Measurements from ENCODE around the gene PRSS23.

Gene PRSS23

DNA sequence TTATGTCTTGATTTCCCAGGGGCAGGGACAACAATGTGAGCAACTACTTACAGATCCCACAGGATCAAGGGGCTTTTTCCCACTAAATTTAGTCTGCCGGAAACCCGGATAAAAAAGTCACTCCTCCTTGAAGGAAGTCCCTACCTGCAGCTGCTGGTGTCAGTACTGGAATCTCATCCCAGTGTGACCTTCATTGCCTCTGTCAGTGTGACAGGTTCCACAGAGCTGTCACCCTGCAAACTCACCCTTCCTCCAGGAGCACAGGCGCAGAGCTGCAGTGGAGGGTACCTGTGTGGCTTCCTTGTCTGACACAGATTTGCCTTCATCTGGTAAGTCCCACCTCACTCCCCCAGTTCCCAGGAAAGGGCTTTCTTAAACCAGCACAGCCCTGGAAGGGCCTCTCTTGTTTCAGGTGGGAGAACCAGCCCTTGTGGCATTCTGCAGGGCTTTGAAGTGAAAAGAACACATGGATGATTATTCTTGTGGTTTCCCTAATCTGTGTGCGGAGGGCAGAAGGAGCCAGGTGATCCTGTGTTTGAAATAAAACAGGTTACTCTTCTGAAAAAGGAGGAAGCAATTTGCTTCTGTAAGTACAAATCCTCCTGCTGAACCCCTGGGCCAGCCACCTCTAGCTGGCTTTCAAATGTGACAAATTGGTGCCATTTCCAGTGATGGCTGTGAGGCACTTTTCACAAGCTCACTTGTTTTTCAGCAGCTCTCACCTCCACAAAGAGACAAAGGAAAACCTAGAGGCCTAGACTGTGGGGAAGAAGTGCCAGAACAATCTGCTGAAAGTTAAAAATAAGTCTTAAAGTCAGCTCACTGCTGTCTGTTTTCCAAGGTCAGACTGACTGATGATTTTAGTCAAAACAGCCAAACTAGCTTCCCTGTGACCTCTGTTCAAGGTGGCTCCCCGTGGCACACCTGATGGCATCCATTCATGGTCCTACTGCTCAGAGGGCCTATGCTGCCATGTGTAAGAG lies 9.2 kb upstream of the PRSS23 start:
- DNase-seq, result peak; percentile 13

DNA sequence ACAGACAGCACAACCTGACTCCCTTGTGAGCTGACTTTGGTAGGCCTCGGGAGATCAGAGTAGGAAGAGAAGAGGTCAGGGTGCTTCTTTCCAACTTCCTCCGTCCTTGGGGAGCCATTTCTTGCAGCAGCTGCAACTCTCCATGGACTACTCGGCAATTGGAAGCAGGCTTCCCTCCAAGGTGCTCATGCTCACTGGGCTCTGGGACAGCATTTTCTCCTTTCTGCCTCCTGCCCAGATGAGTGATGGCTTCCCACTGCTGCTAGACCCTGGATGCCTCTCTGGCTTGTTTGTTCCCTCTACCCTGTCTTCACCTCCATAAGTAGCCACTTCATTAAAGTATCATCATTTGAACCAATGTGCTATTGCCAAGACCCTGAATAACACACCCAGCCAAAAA lies 8.2 kb upstream of the PRSS23 start:
- DNase-seq, result no peak

DNA sequence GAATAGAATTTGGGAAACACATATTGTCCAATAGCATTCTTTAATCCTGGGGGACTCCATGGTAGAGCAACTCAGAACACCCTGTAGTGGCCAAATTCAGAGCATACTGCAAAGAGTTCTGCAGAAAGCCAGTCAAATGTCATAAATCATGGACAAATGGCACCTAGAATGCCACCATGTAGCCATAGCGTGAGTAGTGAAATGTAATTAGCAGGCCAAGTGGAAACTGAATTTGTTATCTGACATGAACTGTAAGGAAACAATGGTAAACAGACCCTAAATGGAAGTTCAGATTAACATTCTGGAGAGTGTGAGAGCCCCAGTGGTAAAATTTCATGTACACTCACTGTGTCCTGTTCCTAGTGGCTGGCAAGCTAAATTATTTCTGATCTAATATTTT lies 7.0 kb upstream of the PRSS23 start:
- no peak for DNase-seq

DNA sequence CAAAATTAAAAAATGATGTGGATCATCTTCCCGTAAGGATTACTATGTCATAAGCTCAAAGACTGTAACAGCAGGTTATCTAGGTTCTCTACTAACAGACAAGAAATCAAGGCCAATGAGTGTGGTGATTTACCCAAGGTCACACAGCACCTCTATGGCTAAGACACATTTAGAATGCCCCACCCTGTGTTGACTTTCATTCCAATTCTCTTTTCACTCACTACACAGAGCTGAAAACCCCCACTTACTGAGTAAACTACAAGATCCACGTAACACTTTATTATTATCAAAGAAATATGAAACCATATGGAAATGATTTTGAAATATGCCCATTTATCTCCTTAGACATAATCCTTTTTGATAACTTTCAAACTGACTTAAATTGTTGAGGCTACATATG lies 4.8 kb upstream of the PRSS23 start:
- no peak for DNase-seq

DNA sequence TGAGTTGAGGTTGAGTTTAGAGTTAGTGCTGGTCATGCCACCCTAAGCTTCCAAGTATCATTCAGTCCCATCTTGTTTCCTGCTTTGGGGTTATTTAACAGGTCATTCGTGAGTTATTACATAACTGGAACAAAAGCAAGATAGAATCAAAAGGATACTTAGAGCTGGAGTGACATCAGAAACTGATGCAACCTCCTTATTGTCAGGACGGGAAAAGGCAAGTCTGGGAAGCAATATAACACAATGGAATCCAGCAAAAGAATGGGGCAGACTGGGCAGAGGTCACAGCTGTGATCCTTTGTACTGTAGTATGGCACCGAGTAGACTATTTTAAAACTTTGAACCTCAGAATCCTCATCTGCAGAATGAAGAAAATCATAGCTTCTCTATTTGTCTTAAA lies 4.4 kb upstream of the PRSS23 start:
- DNase-seq, result no peak

DNA sequence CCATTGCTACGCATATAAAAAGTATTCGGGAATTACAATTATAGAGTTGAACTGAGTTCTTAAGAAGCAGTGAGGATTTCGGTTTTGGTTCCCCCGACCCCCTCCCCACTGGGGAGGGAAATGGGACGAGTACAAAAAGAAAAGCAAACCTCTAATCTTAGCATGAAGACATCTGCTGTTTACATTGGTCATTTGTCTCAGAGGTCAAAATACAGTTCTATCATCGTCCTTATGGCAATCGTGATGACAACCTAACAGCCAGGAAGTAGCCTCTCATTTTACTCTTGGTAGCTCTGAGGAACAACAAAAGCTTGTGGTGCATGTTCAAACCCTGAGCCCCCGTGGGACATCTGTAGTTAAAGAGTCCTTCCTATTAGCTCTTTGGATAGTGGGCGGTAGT lies 3.2 kb upstream of the PRSS23 start:
- DNase-seq, result no peak

DNA sequence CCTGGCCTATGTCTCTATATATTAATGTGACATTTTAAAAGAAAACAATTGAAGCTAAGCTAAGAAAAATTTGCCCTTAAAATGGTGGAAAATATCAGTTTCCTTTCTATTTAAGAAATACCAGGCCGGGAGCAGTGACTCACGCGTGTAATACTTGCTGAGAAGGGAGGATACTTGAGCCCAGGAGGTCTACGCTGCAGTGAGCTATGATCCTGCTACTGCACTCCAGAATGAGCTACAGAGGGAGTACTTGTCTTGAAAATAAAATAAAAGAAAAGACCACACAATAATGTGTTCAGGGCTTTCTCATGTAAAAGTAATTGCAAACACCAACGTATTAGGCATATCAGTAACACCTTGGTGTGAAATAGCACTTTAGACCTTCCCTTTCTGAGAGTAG lies 1.4 kb upstream of the PRSS23 start:
- no peak for DNase-seq

DNA sequence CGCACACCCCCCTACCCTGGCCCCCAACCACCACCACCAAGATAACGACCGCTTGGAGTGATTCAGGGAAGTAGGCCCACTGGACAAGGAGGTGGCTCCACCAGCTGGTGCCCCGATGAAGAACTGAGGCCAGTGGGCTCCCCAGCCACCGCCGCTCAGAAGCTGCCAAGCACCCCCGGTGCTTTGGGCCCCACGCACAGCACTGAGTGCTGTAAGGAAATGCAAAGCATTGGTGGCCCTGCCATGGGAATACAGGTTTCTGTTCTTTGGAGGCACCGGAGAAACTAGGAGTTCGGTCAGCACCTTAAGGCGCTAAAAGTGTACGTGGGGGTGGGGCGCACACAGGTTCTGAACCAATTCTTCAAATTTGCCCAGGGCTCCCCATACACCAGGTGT lies 664 bp upstream of the PRSS23 start:
- no peak for DNase-seq

DNA sequence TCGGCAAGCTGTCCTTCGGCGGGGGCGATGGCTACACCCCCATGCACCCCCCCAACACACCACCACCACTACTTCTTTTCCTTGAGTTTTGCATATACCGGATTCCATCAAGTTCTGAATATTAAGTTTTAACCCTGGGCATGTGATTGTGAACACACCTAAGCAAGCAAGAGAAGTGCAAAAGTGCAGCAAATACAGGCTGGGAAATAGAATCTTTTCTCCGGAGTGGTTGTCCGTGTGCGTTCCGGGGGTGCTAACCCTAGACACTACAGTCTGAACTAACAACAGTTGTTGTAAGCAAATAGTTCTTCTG lies 574 bp downstream of the PRSS23 start:
- no peak for DNase-seq

DNA sequence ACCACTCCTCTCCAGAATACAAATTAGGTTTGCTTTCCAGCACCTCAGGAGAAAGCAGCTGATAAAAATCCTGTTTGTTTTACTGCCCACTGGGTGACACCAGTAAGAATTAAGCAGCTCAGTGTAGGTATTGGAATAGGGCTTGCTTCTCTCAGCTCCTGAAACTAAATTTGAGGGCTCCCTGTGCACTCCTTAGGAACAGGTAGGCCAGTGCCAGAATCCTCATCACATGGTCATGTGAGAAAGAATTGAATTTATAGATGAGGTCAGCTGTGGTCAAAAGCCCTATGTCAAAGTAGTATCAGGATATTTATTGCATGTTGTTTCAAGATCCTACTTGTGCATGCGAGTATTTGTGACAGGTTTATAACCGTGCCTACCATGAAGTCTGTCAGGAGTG lies 1.0 kb downstream of the PRSS23 start:
- no peak for DNase-seq

DNA sequence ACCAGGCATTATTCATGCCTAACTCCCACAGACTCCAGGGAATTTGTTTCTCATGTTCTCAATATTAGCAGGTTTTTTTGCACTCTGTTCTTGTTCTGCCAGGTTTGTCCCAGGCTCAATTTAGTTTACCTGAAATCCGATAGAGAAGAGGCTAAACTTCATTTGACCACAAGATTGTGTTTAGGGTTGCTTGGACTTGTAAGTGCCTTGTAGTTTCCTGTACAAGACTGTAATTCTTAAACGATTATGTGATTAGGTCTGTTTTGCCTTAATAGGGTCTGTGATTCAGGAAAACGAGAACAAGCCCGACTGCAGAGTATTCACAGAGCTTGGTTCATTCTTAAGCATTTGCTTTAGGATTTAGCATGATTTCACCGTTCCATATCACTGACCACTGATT lies 1.8 kb downstream of the PRSS23 start:
- DNase-seq, result no peak

DNA sequence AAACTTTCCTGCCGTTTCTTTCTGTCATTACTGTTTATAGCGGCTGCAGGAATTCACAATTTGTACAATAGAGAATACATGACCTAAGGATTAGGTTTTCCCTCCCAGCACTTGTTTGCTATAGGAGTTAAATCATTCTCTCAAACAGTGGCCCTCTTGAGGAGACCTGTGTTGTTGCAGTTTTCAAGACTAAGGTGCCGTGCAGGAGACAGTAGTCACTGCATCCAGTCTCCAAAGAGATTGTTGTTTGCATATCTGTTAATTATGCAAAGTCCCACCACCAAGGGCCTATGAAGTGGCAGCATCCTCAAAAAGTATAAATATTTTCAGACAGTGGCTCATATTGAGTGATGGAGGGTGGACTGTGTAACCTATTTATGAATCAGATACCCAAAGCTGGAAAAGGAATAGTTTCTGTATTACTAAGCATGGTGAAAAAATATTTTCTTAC lies 2.3 kb downstream of the PRSS23 start:
- DNase-seq, result no peak

DNA sequence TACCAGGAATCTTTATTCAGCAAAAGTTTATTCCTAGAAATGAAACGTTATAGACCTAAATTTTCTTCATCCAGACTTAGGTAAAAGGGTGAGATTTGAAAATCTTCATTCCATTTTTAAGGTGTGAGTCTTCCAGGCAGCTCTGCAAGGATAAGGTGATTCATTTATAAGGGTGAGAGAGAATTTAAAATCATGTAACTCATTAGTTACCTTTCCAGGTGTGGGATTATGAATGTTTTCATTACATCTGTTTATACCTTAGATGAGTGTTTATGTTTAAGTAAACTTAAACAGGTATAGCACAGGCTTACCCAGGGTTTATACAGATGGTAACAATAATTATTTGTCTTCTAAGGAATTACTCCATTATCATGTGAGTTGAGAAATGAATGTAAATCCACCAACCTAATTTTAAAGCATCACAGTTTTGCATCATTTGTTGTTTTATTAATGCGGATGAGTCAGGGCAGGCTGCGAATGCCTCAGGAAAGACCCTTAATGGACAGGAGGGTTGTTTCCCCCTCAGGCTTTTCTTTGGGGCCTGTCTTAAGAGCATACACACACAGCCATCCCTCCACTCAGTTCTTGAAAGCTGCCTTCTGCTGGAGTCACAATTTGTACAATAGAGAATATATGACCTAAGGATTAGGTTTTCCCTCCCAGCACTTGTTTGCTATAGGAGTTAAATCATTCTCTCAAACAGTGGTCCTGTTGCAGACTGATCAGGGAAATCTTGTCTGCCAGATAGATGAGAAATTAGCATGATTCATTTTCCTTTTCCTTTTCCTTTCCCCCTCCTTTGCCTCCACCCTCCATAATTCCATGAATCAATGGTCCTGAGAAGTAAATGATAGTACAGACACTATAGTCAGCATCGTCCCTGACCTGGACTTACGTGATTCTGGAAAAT lies 3.0 kb downstream of the PRSS23 start:
- no peak for DNase-seq

DNA sequence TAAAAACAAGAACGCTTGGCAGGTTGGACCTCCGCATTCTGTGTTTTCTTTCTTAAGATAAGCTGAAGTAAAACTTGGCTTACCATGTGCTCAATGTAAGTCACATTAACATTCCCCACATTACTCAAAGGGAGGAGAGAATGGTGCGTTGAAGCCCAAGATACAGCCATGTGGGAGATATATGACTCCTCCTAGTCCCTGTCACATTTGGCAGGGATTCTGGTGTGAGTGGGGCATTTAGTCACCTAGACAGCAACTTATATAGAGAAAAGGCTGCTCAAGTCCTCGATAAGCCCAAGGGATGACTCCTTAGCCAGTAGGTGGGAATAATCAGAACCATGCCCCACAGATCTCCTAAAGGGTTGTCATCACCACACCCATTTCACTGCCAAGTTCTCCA lies 4.6 kb downstream of the PRSS23 start:
- DNase-seq, result no peak

DNA sequence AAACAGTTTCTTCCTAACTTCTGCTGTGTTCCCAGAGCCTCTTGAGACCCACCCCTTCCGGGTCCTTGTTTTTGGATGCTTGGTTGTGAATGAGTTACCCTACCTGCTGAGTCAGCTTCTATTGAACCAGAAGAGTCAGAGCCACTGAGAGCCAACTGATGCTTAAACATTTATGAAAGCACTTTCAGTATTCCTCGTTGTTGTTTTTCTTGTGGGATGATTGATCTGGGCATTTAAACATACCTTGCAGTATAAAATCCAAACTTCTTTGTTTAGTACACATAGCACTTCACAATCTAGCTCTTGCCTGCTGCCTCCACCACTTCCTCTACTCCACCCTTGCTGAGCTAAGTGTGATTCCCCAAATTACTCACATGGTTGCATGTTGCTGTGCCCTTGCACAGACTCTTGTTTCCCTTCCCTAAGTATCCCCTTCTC lies 5.5 kb downstream of the PRSS23 start:
- peak; percentile 9 for DNase-seq

DNA sequence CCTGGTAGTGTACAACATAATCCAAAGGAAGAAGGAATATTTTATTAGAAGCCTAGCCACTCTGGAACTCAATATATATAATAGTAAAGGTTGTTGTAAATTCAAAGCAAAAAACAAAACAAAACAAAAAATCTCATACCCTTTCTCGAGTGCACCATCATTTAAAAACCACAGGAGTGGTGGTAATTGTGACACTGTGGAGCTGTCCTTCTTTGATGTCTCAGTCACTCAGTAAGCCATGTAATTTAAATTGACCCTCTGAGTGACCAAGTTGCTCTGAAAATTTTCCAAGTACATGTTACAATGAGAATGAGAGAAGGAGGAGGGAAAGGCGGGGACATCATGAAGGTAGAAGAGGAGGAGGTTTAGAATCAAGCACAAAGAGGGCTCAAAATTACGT lies 6.6 kb downstream of the PRSS23 start:
- DNase-seq, result no peak

DNA sequence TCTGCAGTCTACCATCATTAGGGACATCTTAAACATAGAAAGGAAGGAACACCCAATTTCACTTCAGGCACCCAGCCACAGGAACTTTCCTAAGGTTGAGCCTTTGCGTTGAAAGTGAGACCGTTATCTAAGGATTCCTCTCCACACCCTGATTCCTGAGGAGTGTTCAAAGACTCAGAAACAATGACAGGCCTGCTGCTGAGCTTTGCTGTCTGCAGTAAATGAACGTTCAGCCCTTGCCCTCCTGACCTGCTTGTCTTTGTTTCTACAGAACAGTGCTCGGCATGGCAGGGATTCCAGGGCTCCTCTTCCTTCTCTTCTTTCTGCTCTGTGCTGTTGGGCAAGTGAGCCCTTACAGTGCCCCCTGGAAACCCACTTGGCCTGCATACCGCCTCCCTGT lies 7.0 kb downstream of the PRSS23 start:
- DNase-seq, result no peak

DNA sequence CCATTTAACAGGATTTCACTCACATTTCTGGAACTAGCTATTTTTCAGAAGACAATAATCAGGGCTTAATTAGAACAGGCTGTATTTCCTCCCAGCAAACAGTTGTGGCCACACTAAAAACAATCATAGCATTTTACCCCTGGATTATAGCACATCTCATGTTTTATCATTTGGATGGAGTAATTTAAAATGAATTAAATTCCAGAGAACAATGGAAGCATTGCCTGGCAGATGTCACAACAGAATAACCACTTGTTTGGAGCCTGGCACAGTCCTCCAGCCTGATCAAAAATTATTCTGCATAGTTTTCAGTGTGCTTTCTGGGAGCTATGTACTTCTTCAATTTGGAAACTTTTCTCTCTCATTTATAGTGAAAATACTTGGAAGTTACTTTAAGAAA lies 9.2 kb downstream of the PRSS23 start:
- no peak for DNase-seq

DNA sequence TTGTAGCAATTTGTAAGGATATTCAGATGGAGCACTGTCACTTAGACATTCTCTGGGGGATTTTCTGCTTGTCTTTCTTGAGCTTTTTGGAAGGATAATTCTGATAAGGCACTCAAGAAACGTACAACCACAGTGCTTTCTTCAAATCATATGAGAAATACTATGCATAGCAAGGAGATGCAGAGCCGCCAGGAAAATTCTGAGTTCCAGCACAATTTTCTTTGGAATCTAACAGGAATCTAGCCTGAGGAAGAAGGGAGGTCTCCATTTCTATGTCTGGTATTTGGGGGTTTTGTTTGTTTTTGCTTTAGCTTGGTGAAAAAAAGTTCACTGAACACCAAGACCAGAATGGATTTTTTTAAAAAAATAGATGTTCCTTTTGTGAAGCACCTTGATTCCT lies 9.9 kb downstream of the PRSS23 start:
- no peak for DNase-seq

DNA sequence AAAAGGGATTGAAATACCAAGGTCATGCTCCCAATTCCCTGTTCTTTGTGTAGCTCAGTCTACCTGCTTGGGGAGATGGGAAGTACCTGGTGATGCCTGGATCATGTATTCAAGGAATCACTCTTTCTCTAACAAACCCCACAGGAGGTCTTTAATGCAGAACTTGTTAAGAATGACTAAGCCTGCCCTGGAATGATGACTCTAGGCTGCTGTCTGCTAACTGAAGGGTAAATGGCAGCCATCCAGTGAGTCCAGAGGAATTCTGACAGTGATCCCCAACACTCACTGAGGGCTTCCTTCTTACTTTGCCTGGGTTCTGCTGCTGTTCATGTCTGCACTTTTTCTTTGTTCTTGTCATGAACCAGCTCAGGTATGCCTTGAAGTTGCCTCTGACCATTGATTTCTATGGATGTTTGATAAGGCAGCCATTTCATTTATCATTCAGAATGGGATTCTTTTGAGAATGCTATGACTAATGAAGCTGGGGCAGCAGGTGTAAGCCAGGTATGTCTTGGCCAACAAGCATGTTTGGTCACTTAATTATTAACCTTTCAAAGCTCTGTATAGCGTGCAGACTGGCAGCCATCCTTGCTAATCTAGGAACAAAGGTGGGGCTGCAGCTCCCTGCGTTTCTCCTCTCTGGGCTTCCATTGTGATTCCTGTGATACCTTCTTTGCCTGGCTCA lies 11.4 kb downstream of the PRSS23 start:
- no peak for DNase-seq

DNA sequence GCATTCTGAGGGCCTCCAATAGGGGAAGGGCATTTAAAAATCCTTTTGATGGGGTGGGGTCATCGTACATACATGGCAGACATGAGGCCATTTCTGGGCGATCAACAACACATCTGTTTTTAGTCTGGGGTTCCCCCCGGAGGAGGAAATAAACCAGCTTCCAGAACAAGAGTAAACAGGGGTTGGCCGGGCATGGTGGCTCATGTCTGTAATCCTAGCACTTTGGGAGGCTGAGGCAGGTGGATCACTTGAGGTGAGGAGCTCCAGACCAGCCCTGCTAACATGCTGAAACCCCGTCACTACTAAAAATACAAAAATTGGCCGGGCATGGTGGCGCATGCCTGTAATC lies 12.0 kb downstream of the PRSS23 start:
- DNase-seq, result no peak

DNA sequence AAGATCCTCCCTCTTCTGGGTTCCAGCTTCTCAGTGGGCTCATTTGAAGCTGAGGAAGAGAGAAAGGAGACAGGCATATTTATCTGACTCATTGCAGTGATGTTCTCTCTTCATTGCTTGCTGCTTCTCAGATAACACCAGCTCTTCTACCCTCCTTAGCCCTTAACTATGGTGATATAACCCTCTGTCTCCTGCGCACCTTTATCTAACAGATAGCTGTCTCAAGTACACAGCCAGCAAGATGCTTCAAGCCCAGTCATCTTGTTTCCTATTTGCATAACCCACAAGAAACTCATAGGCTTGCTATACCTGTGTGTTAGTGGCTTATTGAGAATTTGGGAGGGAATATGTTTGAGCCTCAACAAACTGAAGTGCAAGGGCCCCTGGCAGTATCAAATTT lies 12.6 kb downstream of the PRSS23 start:
- no peak for DNase-seq

DNA sequence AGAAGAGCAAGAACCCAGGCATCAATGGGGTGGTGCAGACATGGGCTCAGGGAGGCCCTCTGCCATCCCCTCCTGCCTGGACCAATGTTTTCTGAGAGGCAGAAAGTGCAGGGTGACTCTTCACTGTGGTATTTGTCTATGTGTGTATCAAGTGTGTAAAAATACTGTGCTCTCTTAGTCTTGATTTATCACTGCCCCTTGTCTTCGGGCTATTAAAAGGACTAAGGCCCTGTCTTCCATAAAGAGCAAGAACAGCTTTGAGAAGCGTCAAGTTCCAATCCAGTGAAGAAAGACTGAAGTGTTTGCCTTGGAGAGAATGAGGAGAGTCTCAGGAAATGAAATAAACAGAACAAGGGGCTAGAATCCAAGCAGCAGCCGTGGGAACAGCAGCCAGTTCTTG lies 14.4 kb downstream of the PRSS23 start:
- no peak for DNase-seq

DNA sequence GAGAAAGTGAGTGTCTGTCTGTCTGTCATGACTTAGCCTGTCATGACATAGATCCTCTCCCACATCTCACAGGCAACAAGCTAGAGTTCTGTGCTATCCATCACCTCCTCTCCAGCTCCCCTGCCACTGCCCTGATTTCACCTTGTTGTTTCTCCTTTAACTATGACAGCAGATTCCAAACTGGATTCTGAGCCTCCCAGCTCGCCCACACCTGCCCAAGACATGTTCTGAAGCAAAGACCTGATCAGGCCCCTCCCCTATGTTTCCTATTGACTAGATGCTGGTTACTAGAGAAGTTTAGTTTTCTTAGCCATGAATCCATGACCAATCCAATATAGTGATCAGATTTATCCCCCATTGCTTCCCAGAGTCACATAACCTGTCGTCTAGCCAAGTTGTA lies 15.4 kb downstream of the PRSS23 start:
- DNase-seq, result no peak
